Mesenchymal stem cell (in vitro differentiated cells and primary cell): ENCODE measurements around the gene PPIB.

Experiments used
- DNase-seq: peaks from one replicate; pipeline ENCODE4 v3.0.0-alpha.2; 2013
- H2AFZ ChIP-seq: one replicate; pipeline ENCODE4 v1.6.1; 2013; ENCODE audit warnings: low read depth, mild to moderate bottlenecking, control low read depth, inconsistent platforms, low read length, moderate library complexity
- H2AK5ac ChIP-seq: 2 replicates; pipeline ENCODE4 v1.6.1; 2013; ENCODE audit warnings: low read length, moderate library complexity, mild to moderate bottlenecking, inconsistent platforms; ENCODE audit not compliant: severe bottlenecking
- H2BK120ac ChIP-seq: one replicate; pipeline ENCODE4 v1.6.1; 2013; ENCODE audit warnings: low read depth, mild to moderate bottlenecking, inconsistent platforms, low read length, moderate library complexity
- H2BK12ac ChIP-seq, 2 experiments: one replicate each; pipeline ENCODE4 v1.6.1; 2013; ENCODE audit warnings: inconsistent platforms in 2 of 2, low read length in 2 of 2, mild to moderate bottlenecking in 2 of 2, moderate library complexity in 2 of 2, control low read depth in 1 of 2
- H2BK15ac ChIP-seq: one replicate; pipeline ENCODE4 v1.6.1; 2013; ENCODE audit warnings: mild to moderate bottlenecking, low read depth, inconsistent platforms; ENCODE audit not compliant: poor library complexity, severe bottlenecking
- H2BK5ac ChIP-seq: 2 replicates; pipeline ENCODE4 v1.6.1; 2013; ENCODE audit warnings: low read depth, mild to moderate bottlenecking, low read length, control low read depth, inconsistent platforms; ENCODE audit not compliant: poor library complexity, severe bottlenecking
- H3K14ac ChIP-seq, 2 experiments: one replicate each; pipeline ENCODE4 v1.6.1; 2013; ENCODE audit warnings: inconsistent platforms in 2 of 2, low read length in 2 of 2, control low read depth in 1 of 2, mild to moderate bottlenecking in 1 of 2, moderate library complexity in 1 of 2
- H3K18ac ChIP-seq, 2 experiments: one replicate each; pipeline ENCODE4 v1.6.1; 2013; ENCODE audit warnings: inconsistent platforms in 2 of 2, low read length in 2 of 2, control low read depth in 1 of 2, low read depth in 1 of 2, mild to moderate bottlenecking in 1 of 2
- H3K23ac ChIP-seq, 2 experiments: one replicate each; pipeline ENCODE4 v1.6.1; 2013; ENCODE audit warnings: inconsistent platforms in 2 of 2, low read length in 2 of 2, mild to moderate bottlenecking in 2 of 2, moderate library complexity in 2 of 2, control low read depth in 1 of 2
- H3K27ac ChIP-seq: 2 replicates; pipeline ENCODE4 v1.5.1; 2013; ENCODE audit warnings: mild to moderate bottlenecking, moderate library complexity, low read length, control low read depth, inconsistent platforms; ENCODE audit not compliant: poor library complexity, severe bottlenecking
- H3K27me3 ChIP-seq, 2 experiments: 2 replicates each; pipeline versions ENCODE4 v1.6.1 to v1.7.0; 2013; ENCODE audit warnings: low read length in 2 of 2, mild to moderate bottlenecking in 2 of 2, moderate library complexity in 2 of 2, control low read depth in 1 of 2, inconsistent platforms in 1 of 2; ENCODE audit not compliant: control insufficient read depth in 1 of 2, insufficient read depth in 1 of 2
- H3K36me3 ChIP-seq, 2 experiments: 2 replicates each; pipeline versions ENCODE4 v1.6.1 to v1.7.0; 2013; ENCODE audit warnings: low read length in 2 of 2, control low read depth in 1 of 2, inconsistent platforms in 1 of 2, low read depth in 1 of 2, mild to moderate bottlenecking in 1 of 2; ENCODE audit not compliant: insufficient read depth in 2 of 2, control insufficient read depth in 1 of 2
- H3K4ac ChIP-seq, 2 experiments: one replicate each; pipeline ENCODE4 v1.6.1; 2013; ENCODE audit warnings: inconsistent platforms in 2 of 2, low read length in 2 of 2, mild to moderate bottlenecking in 2 of 2, moderate library complexity in 2 of 2, control low read depth in 1 of 2, low read depth in 1 of 2
- H3K4me1 ChIP-seq: 2 replicates; pipeline ENCODE4 v1.6.1; 2013; ENCODE audit warnings: low read depth, low read length, control low read depth; ENCODE audit not compliant: control insufficient read depth, insufficient read depth
- H3K4me2 ChIP-seq: 2 replicates; pipeline ENCODE4 v1.6.1; 2013; ENCODE audit warnings: low read length, mild to moderate bottlenecking, inconsistent platforms; ENCODE audit not compliant: poor library complexity, severe bottlenecking
- H3K4me3 ChIP-seq, 2 experiments: 2 replicates each; pipeline versions ENCODE4 v1.5.1 to v1.7.0; 2013; ENCODE audit warnings: low read length in 2 of 2, mild to moderate bottlenecking in 2 of 2, control low read depth in 1 of 2, low read depth in 1 of 2; ENCODE audit not compliant: insufficient read depth in 1 of 2
- H3K79me1 ChIP-seq: replicated peaks from 2 replicates; pipeline ENCODE4 v1.6.1; 2013; ENCODE audit warnings: mild to moderate bottlenecking, control low read depth, low read length, inconsistent platforms; ENCODE audit not compliant: poor library complexity, severe bottlenecking
- H3K9ac ChIP-seq: 2 replicates; pipeline ENCODE4 v1.7.0; 2013; ENCODE audit warnings: mild to moderate bottlenecking, low read length, moderate library complexity
- H3K9me3 ChIP-seq: 2 replicates; pipeline ENCODE4 v1.7.0; 2013; ENCODE audit warnings: mild to moderate bottlenecking, low read length; ENCODE audit not compliant: control insufficient read depth
- H4K8ac ChIP-seq: one replicate; pipeline ENCODE4 v1.6.1; 2013; ENCODE audit warnings: inconsistent platforms, mild to moderate bottlenecking, low read length, moderate library complexity
- H4K91ac ChIP-seq: one replicate; pipeline ENCODE4 v1.6.1; 2013; ENCODE audit warnings: mild to moderate bottlenecking, low read length, inconsistent platforms
- WGBS: methylation state at CpG from one replicate; pipeline ENCODE4 v1.1.7; 2013; ENCODE audit warnings: mixed read lengths; 5-methylcytosine and 5-hydroxymethylcytosine counted together

The PPIB gene

GRCh38 chr15:64187396-64188191 is 24.8 kb upstream of the PPIB start:
- Histone ChIP-seq H3K4ac (no peak overlapping the region), H3K36me3 (peaks cover 11 to 54% of the 10 kb centered on the region in 2 experiments), H4K91ac (no peak overlapping the region), H2BK5ac (no peak overlapping the region), H3K27ac (no peak overlapping the region), H3K9me3 (no peaks in the 10 kb centered on the region), H3K79me1 (peaks cover 5% of the 10 kb centered on the region), H2AFZ (no peak overlapping the region), H4K8ac (no peak overlapping the region), H3K4me1 (no peaks in the 10 kb centered on the region), H2BK120ac (no peak overlapping the region), H3K18ac (no peak overlapping the region), H2BK12ac (no peak overlapping the region), H3K27me3 (no peaks in the 10 kb centered on the region), H2AK5ac (no peak overlapping the region), H2BK15ac (no peak overlapping the region), H3K14ac (no peak overlapping the region), H3K9ac (no peak overlapping the region), H3K4me3 (no peak overlapping the region), H3K23ac (no peak overlapping the region), H3K4me2 (no peak overlapping the region)
- WGBS: 100% methylated on average over 2 of the region's 2 CpGs
- DNase-seq: no peak

GRCh38 chr15:64185146-64185911 is 22.5 kb upstream of the PPIB start:
- H3K14ac ChIP-seq: no peak overlapping the region

GRCh38 chr15:64182859-64183370 is 20.1 kb upstream of the PPIB start:
- H2BK15ac ChIP-seq: no peak overlapping the region
- no peak overlapping the region for H3K14ac ChIP-seq
- WGBS: 90% methylated on average over 4 of the region's 4 CpGs
- no peak overlapping the region for H2AK5ac ChIP-seq
- peaks cover 18 to 70% of the 10 kb centered on the region in 2 experiments for H3K36me3 ChIP-seq
- H3K4me2 ChIP-seq: no peak overlapping the region
- no peaks in the 10 kb centered on the region for H3K9me3 ChIP-seq
- no peak overlapping the region for H3K4ac ChIP-seq
- H4K8ac ChIP-seq: no peak overlapping the region
- H3K18ac ChIP-seq: no peak overlapping the region
- H4K91ac ChIP-seq: no peak overlapping the region
- no peak overlapping the region for H2BK120ac ChIP-seq
- H3K27me3 ChIP-seq: no peaks in the 10 kb centered on the region
- peaks cover 5% of the 10 kb centered on the region for H3K79me1 ChIP-seq
- no peak overlapping the region for H3K9ac ChIP-seq
- H2BK5ac ChIP-seq: no peak overlapping the region
- no peak overlapping the region for H3K27ac ChIP-seq
- no peaks in the 10 kb centered on the region for H3K4me1 ChIP-seq
- no peak for DNase-seq
- H3K4me3 ChIP-seq: no peak overlapping the region
- no peak overlapping the region for H2BK12ac ChIP-seq
- no peak overlapping the region for H3K23ac ChIP-seq
- no peak overlapping the region for H2AFZ ChIP-seq

More at GRCh38 chr15:64185146-64185911, 22.5 kb upstream of the PPIB start:
- Histone ChIP-seq H3K18ac (no peak overlapping the region), H3K27ac (no peak overlapping the region), H3K4ac (no peak overlapping the region), H3K4me1 (no peaks in the 10 kb centered on the region), H3K9me3 (no peaks in the 10 kb centered on the region), H2BK15ac (no peak overlapping the region), H4K91ac (no peak overlapping the region), H3K23ac (no peak overlapping the region), H3K4me3 (no peak overlapping the region), H2AFZ (no peak overlapping the region), H3K9ac (no peak overlapping the region), H4K8ac (no peak overlapping the region), H3K27me3 (no peaks in the 10 kb centered on the region), H3K4me2 (no peak overlapping the region), H2BK12ac (no peak overlapping the region), H2AK5ac (no peak overlapping the region), H3K36me3 (peaks cover 12 to 64% of the 10 kb centered on the region in 2 experiments), H2BK5ac (no peak overlapping the region), H3K79me1 (peaks cover 5% of the 10 kb centered on the region), H2BK120ac (no peak overlapping the region)
- WGBS: 99% methylated on average over 8 of the region's 9 CpGs
- no peak for DNase-seq

- peaks cover 8% of the 10 kb centered on the region for H3K79me1 ChIP-seq
- WGBS: 60% methylated on average over 6 of the region's 8 CpGs
- H3K4me3 ChIP-seq: no peak overlapping the region
Observed at GRCh38 chr15:64180235-64180824, 17.5 kb upstream of the PPIB start.

More at GRCh38 chr15:64180235-64180824, 17.5 kb upstream of the PPIB start:
- Histone ChIP-seq H3K9ac (no peak overlapping the region), H2BK120ac (no peak overlapping the region), H3K18ac (no peak overlapping the region), H2BK12ac (no peak overlapping the region), H4K91ac (no peak overlapping the region), H3K27ac (no peak overlapping the region), H2BK15ac (no peak overlapping the region), H2AK5ac (no peak overlapping the region), H2AFZ (no peak overlapping the region), H3K14ac (no peak overlapping the region), H3K4me1 (no peaks in the 10 kb centered on the region), H3K23ac (no peak overlapping the region), H3K27me3 (no peaks in the 10 kb centered on the region), H3K9me3 (no peaks in the 10 kb centered on the region), H4K8ac (no peak overlapping the region), H3K36me3 (peaks cover 20 to 82% of the 10 kb centered on the region in 2 experiments), H3K4ac (no peak overlapping the region), H3K4me2 (no peak overlapping the region), H2BK5ac (no peak overlapping the region)
- no peak for DNase-seq
